Epithelial cell of esophagus (primary cell): ENCODE results near the gene EVL.

ENCODE experiments used
- DNase-seq: peaks from one replicate; pipeline ENCODE4 v3.0.0; 2010; ENCODE audit warnings: low read depth
- H3K4me3 ChIP-seq: 2 replicates; pipeline ENCODE4 v1.5.1; 2011; ENCODE audit warnings: mild to moderate bottlenecking, low read length, control low read depth
- TF ChIP-seq, protein P1 (sequence below): IDR thresholded peaks from 2 replicates; pipeline ENCODE4 v1.5.1; 2011; ENCODE audit warnings: low read depth, mild to moderate bottlenecking, low read length, control low read depth, inconsistent platforms; ENCODE audit not compliant: insufficient read depth; ENCODE audit errors: missing control alignments

EVL gene

DNA sequence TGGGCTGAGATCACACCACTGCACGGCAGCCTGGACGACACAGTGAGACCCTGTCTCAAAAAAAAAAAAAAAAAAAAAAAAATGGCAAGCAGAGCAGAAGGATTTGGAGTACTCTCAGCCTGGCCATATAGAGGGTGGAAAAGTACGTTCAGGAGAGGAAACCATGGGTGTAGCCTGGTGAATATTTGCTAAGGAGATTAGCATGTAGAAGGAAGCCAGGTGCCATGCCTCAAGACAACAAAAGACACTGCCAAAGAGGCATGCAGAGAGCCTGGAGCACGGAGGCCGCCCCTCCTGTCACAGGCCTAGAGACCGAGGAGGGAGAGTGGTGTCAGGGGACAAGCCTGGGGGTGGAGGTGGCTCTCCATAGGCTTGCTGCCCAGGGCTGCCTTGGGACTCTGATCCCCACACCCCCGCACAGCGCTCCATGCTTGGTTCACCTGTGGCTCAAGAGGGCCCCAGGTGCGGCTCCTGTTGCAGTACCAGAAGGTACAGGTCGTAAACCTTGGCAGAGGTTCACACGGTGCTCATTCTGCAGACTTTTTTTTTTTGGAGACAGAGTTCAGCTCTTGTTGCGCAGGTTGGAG is 122.1 kb downstream of the EVL start:
- DNase-seq = no peak
- H3K4me3 ChIP-seq = no peak overlapping the region
- TF ChIP-seq, protein P1, sequence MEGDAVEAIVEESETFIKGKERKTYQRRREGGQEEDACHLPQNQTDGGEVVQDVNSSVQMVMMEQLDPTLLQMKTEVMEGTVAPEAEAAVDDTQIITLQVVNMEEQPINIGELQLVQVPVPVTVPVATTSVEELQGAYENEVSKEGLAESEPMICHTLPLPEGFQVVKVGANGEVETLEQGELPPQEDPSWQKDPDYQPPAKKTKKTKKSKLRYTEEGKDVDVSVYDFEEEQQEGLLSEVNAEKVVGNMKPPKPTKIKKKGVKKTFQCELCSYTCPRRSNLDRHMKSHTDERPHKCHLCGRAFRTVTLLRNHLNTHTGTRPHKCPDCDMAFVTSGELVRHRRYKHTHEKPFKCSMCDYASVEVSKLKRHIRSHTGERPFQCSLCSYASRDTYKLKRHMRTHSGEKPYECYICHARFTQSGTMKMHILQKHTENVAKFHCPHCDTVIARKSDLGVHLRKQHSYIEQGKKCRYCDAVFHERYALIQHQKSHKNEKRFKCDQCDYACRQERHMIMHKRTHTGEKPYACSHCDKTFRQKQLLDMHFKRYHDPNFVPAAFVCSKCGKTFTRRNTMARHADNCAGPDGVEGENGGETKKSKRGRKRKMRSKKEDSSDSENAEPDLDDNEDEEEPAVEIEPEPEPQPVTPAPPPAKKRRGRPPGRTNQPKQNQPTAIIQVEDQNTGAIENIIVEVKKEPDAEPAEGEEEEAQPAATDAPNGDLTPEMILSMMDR = no peak

DNA sequence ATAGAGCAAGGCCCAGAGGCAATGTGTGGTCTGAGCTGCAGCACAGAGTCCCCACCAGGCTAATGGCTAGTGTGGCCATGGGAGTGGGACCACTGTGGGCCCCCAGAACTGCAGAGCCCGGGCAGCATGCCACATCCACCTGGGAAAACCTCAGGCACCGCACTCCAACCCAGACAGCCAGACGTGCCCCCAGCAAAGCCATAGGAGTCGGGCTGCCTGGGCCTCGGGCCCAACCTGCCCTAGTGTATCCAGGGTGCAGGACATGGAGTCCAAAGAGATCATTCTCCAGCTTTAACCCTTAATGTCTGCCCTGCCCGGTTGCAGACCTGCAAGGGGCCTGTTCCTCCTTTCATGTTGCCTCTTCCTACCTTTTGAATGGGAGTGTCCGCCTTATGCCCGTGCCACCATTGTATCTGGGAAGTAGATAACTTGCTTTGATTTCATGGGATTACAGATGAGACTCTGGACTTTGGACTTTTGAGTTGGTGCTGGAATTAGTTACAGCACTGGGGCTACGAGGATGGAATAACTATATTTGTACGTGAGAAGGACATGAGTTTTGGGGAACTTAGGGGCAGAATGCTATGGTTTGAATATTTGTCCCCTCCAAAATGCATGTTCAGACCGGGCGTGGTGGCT is 123.3 kb downstream of the EVL start:
- DNase-seq = no peak
- no peak overlapping the region for H3K4me3 ChIP-seq
- TF ChIP-seq, protein P1 = no peak

DNA sequence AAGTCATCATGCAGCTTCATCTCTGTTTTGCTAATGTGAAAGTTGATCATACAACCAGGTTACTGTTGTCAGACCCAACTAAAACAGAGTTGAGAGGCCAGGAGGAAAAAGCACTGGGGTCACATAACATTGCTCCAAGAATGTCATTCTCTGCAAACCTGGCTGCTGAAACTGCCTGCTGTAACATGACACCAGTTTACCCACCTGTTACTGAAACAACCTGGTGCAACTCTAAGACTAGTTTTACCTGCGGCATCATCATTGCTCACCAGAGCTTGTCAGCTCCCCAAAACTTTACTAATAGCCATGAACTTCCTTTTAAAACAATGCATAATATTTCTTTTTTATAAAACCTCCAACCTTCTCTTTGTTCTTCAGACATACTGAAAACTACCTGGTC is 124.9 kb downstream of the EVL start:
- TF ChIP-seq, protein P1 = no peak
- no peak overlapping the region for H3K4me3 ChIP-seq
- DNase-seq = peak; percentile 72

DNA sequence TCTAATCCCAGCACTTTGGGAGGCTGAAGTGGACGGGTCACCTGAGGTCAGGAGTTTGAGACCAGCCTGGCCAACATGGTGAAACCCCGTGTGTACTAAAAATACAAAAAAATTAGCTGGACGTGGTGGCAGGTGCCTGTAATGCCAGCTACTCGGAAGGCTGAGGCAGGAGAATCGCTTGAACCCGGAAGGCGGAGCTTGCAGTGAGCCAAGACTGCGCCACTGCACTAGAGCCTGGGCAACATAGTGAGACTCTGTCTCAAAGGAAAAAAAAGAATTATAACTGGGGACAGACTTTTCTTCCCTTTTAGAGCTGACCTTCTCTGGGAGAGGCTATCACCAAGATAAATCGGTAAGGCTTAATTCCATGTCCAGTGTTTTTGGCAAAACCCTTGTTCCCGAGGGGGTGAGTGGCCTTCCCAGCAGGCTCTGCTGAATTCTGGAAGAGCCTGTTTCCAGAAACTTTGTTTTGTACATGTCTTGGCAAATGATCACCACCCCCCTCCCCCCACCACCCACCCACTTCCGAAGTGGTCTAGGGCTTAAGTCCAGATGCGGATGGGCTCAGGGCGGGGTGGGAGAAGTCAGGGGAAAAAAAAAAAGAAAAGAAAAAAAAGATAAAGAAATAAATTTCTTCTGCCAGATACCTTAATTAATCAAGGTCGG is 126.5 kb downstream of the EVL start:
- H3K4me3 ChIP-seq = no peak overlapping the region
- TF ChIP-seq, protein P1 = no peak
- no peak for DNase-seq

DNA sequence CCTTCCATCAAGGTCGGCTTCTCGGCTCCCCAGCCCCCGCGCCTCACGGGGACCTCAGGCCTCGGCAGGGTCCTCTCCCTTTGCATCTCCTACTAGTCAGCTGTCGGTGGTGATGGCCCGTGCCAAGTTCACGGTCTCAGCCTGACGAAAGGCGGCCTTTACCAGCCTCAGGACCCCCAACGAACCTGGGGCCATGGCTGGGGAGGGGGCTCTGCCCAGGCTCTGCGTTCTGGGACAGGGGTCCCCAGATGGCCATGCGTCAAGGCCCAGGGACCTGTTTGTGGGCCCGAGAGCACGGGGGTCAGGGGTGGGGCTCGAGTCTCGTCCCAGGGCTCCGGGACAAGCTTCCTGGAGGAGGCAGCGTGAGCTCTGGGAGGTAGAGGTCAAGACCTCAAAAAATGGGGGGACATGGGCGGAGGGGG is 127.0 kb downstream of the EVL start:
- H3K4me3 ChIP-seq = peak overlapping the region; percentile 50
- TF ChIP-seq, protein P1 = no peak
- DNase-seq = no peak

DNA sequence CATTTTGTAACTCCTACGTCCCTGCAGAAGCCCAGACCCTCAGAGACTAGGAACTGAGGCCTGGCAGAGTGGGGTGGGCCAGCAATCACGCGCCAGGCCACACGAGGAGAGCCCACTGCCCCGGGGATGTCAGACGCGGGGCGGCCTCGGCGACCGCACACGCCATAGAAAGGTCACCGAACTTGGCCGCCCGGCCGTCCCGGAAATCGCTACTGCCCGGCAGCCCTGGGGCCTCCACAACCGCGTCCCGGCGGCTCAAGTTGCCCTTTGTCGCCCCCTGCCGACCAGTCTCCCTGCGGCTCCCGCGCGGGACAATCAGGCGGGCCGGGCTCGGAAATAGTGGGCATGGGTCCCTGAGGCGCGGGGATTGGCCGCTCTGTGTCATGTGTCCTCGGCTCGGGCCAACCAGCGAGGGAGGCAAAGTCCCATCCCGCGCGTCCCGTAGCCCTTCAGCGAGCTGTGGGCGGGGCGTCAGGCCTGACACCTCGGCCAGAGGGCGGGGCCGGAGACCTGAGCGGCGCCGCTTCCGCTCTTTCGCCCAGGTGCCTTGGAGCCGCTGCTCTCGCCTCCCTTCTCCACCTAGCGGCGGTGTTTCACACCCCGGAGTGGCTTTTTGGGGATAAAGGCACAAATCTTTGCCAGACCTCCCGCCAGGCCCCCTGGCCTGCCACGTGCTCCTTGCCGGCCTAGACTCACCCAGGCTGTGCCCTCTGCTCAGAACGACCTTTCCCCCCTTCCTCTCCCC is 127.6 kb downstream of the EVL start:
- H3K4me3 ChIP-seq = peak overlapping the region; percentile 50
- peak; percentile 99 for DNase-seq
- TF ChIP-seq, protein P1 = peak; percentile 48
